ENCODE results near the gene PDE9A. TPM values are rescaled to one million over a fixed set of nuclear protein-coding genes. Genes with fewer than 3 reads are reported as not detected.

Gene PDE9A
- total RNA-seq, 1 donor from 2014 or later = 12.3 TPM

GRCh38 chr21:42761776-42762335 is 108.4 kb downstream of the PDE9A start:
- DNase-seq (ENCODE audit: extremely low spot score, unreplicated experiment) = no peak
- Mint-ChIP-seq H3K27ac (ENCODE audit: unreplicated experiment) (no peak overlapping the region), H3K9me3 (ENCODE audit: unreplicated experiment) (no peaks in the 10 kb centered on the region), H3K4me3 (ENCODE audit: unreplicated experiment) (no peak overlapping the region), H3K27me3 (ENCODE audit: unreplicated experiment) (no peaks in the 10 kb centered on the region), H3K36me3 (ENCODE audit: unreplicated experiment) (no peaks in the 10 kb centered on the region), H3K4me1 (ENCODE audit: unreplicated experiment) (no peaks in the 10 kb centered on the region)
- no peak for TF ChIP-seq CTCF (IDR thresholded peaks at IDR 0.05)

GRCh38 chr21:42763581-42764442 is 110.4 kb downstream of the PDE9A start:
- Mint-ChIP-seq H3K4me1 (ENCODE audit: unreplicated experiment) (no peaks in the 10 kb centered on the region), H3K27me3 (ENCODE audit: unreplicated experiment) (no peaks in the 10 kb centered on the region), H3K4me3 (ENCODE audit: unreplicated experiment) (no peak overlapping the region), H3K9me3 (ENCODE audit: unreplicated experiment) (no peaks in the 10 kb centered on the region), H3K27ac (ENCODE audit: unreplicated experiment) (no peak overlapping the region), H3K36me3 (ENCODE audit: unreplicated experiment) (peaks cover 4% of the 10 kb centered on the region)
- no peak for TF ChIP-seq CTCF (IDR thresholded peaks at IDR 0.05)
- no peak for DNase-seq (ENCODE audit: extremely low spot score, unreplicated experiment)

GRCh38 chr21:42764443-42764760 is 111.0 kb downstream of the PDE9A start:
- no peak overlapping the region for H3K4me3 Mint-ChIP-seq (ENCODE audit: unreplicated experiment)
- H3K27ac Mint-ChIP-seq (ENCODE audit: unreplicated experiment) = no peak overlapping the region
- no peaks in the 10 kb centered on the region for H3K4me1 Mint-ChIP-seq (ENCODE audit: unreplicated experiment)
- H3K9me3 Mint-ChIP-seq (ENCODE audit: unreplicated experiment) = no peaks in the 10 kb centered on the region
- no peak for DNase-seq (ENCODE audit: extremely low spot score, unreplicated experiment)
- no peak for TF ChIP-seq CTCF (IDR thresholded peaks at IDR 0.05)
- H3K36me3 Mint-ChIP-seq (ENCODE audit: unreplicated experiment) = peaks cover 8% of the 10 kb centered on the region
- no peaks in the 10 kb centered on the region for H3K27me3 Mint-ChIP-seq (ENCODE audit: unreplicated experiment)

GRCh38 chr21:42764883-42765282 is 111.5 kb downstream of the PDE9A start:
- no peaks in the 10 kb centered on the region for H3K27me3 Mint-ChIP-seq (ENCODE audit: unreplicated experiment)
- H3K27ac Mint-ChIP-seq (ENCODE audit: unreplicated experiment) = no peak overlapping the region
- peaks cover 8% of the 10 kb centered on the region for H3K36me3 Mint-ChIP-seq (ENCODE audit: unreplicated experiment)
- H3K4me1 Mint-ChIP-seq (ENCODE audit: unreplicated experiment) = no peaks in the 10 kb centered on the region
- TF ChIP-seq CTCF (IDR thresholded peaks at IDR 0.05) = no peak
- DNase-seq (ENCODE audit: extremely low spot score, unreplicated experiment) = no peak
- no peak overlapping the region for H3K4me3 Mint-ChIP-seq (ENCODE audit: unreplicated experiment)
- H3K9me3 Mint-ChIP-seq (ENCODE audit: unreplicated experiment) = no peaks in the 10 kb centered on the region

- H3K9me3 Mint-ChIP-seq (ENCODE audit: unreplicated experiment) = no peaks in the 10 kb centered on the region
- no peak for DNase-seq (ENCODE audit: extremely low spot score, unreplicated experiment)
- no peak overlapping the region for H3K4me3 Mint-ChIP-seq (ENCODE audit: unreplicated experiment)
- peaks cover 10% of the 10 kb centered on the region for H3K36me3 Mint-ChIP-seq (ENCODE audit: unreplicated experiment)
- H3K4me1 Mint-ChIP-seq (ENCODE audit: unreplicated experiment) = no peaks in the 10 kb centered on the region
- no peak overlapping the region for H3K27ac Mint-ChIP-seq (ENCODE audit: unreplicated experiment)
- no peak for TF ChIP-seq CTCF (IDR thresholded peaks at IDR 0.05)
- H3K27me3 Mint-ChIP-seq (ENCODE audit: unreplicated experiment) = no peaks in the 10 kb centered on the region
Observed at GRCh38 chr21:42765656-42766055, 112.2 kb downstream of the PDE9A start.
